Measurements from ENCODE around the gene SETX. TPM values are rescaled to one million over a fixed set of nuclear protein-coding genes. Genes with fewer than 3 reads are reported as not detected.

The SETX gene
- total RNA-seq, 1 donor from 2014 or later: 47.5 TPM

GRCh38 chr9:132268725-132269352, 85.9 kb downstream of the SETX start:
- H3K4me3 ChIP-seq (ENCODE audit: low read length in 3 of 3): no peak overlapping the region
- H3K4me1 ChIP-seq (ENCODE audit: control insufficient read depth in 3 of 3, insufficient read depth in 3 of 3, low read length in 3 of 3): peaks cover 0 to 4% (median 0%) of the 10 kb centered on the region in 3 donors
- no peak overlapping the region for H3K9ac ChIP-seq (ENCODE audit: low read depth in 1 of 3, low read length in 3 of 3)
- no peak overlapping the region for H3K27ac ChIP-seq (ENCODE audit: low read depth, low read length)
- H3K36me3 ChIP-seq (ENCODE audit: control insufficient read depth in 3 of 3, insufficient read depth in 3 of 3, low read length in 3 of 3): peaks cover 16 to 58% (median 52%) of the 10 kb centered on the region in 3 donors
- H3K9me3 ChIP-seq (ENCODE audit: control insufficient read depth in 3 of 3, low read length in 3 of 3): no peaks in the 10 kb centered on the region
- no peaks in the 10 kb centered on the region for H3K27me3 ChIP-seq (ENCODE audit: control insufficient read depth in 3 of 3, insufficient read depth in 3 of 3, low read length in 3 of 3)

DNA sequence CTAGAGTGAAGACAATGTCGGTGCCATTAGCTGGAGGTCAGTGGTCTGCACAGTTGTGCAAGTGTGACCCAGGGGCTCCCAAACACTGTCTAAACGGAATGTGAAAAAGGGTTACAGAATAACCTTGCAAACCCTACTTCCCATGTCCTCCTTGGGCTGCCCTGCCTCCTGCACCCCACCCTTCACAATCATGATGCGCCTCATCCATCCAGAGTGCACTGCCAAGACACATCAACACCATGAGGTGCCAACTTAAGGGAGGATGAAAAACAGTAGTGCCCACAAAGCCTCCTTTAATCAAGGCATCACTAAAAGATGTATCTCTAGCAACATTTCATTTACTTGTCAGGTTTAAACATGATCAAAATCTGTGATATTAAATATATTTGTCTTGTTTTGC, 87.1 kb downstream of the SETX start:
- H3K4me1 ChIP-seq (ENCODE audit: control insufficient read depth in 3 of 3, insufficient read depth in 3 of 3, low read length in 3 of 3): peaks cover 8 to 12% (median 9%) of the 10 kb centered on the region in 3 donors
- H3K36me3 ChIP-seq (ENCODE audit: control insufficient read depth in 3 of 3, insufficient read depth in 3 of 3, low read length in 3 of 3): peaks cover 15 to 62% (median 48%) of the 10 kb centered on the region in 3 donors

GRCh38 chr9:132266017-132266416, 88.8 kb downstream of the SETX start:
- Histone ChIP-seq H3K4me3 (ENCODE audit: low read length in 3 of 3) (no peak overlapping the region), H3K9ac (ENCODE audit: low read depth in 1 of 3, low read length in 3 of 3) (no peak overlapping the region), H3K36me3 (ENCODE audit: control insufficient read depth in 3 of 3, insufficient read depth in 3 of 3, low read length in 3 of 3) (peaks cover 16 to 60% (median 41%) of the 10 kb centered on the region in 3 donors), H3K27ac (ENCODE audit: low read depth, low read length) (no peak overlapping the region), H3K27me3 (ENCODE audit: control insufficient read depth in 3 of 3, insufficient read depth in 3 of 3, low read length in 3 of 3) (no peaks in the 10 kb centered on the region), H3K4me1 (ENCODE audit: control insufficient read depth in 3 of 3, insufficient read depth in 3 of 3, low read length in 3 of 3) (peaks cover 8 to 13% (median 12%) of the 10 kb centered on the region in 3 donors), H3K9me3 (ENCODE audit: control insufficient read depth in 3 of 3, low read length in 3 of 3) (no peaks in the 10 kb centered on the region)

More for the DNA sequence above, 87.1 kb downstream of the SETX start:
- no peak overlapping the region for H3K4me3 ChIP-seq (ENCODE audit: low read length in 3 of 3)
- no peak overlapping the region for H3K9ac ChIP-seq (ENCODE audit: low read depth in 1 of 3, low read length in 3 of 3)
- H3K27ac ChIP-seq (ENCODE audit: low read depth, low read length): no peak overlapping the region
- H3K9me3 ChIP-seq (ENCODE audit: control insufficient read depth in 3 of 3, low read length in 3 of 3): no peaks in the 10 kb centered on the region
- no peaks in the 10 kb centered on the region for H3K27me3 ChIP-seq (ENCODE audit: control insufficient read depth in 3 of 3, insufficient read depth in 3 of 3, low read length in 3 of 3)

GRCh38 chr9:132260846-132261245, 93.9 kb downstream of the SETX start:
- H3K9me3 ChIP-seq (ENCODE audit: control insufficient read depth in 3 of 3, low read length in 3 of 3): no peaks in the 10 kb centered on the region
- H3K4me1 ChIP-seq (ENCODE audit: control insufficient read depth in 3 of 3, insufficient read depth in 3 of 3, low read length in 3 of 3): peaks cover 11 to 17% (median 12%) of the 10 kb centered on the region in 3 donors
- peaks cover 13 to 26% (median 13%) of the 10 kb centered on the region in 3 donors for H3K36me3 ChIP-seq (ENCODE audit: control insufficient read depth in 3 of 3, insufficient read depth in 3 of 3, low read length in 3 of 3)
- H3K27me3 ChIP-seq (ENCODE audit: control insufficient read depth in 3 of 3, insufficient read depth in 3 of 3, low read length in 3 of 3): no peaks in the 10 kb centered on the region
- H3K9ac ChIP-seq (ENCODE audit: low read depth in 1 of 3, low read length in 3 of 3): no peak overlapping the region
- H3K27ac ChIP-seq (ENCODE audit: low read depth, low read length): no peak overlapping the region
- H3K4me3 ChIP-seq (ENCODE audit: low read length in 3 of 3): no peak overlapping the region

- H3K9ac ChIP-seq (ENCODE audit: low read depth in 1 of 3, low read length in 3 of 3): no peak overlapping the region
- peaks cover 0 to under 1% (median 0%) of the 10 kb centered on the region in 3 donors for H3K4me1 ChIP-seq (ENCODE audit: control insufficient read depth in 3 of 3, insufficient read depth in 3 of 3, low read length in 3 of 3)
- no peaks in the 10 kb centered on the region for H3K36me3 ChIP-seq (ENCODE audit: control insufficient read depth in 3 of 3, insufficient read depth in 3 of 3, low read length in 3 of 3)
- no peak overlapping the region for H3K27ac ChIP-seq (ENCODE audit: low read depth, low read length)
- H3K9me3 ChIP-seq (ENCODE audit: control insufficient read depth in 3 of 3, low read length in 3 of 3): no peaks in the 10 kb centered on the region
- H3K4me3 ChIP-seq (ENCODE audit: low read length in 3 of 3): no peak overlapping the region
- peaks cover 11 to 16% (median 13%) of the 10 kb centered on the region in 3 donors for H3K27me3 ChIP-seq (ENCODE audit: control insufficient read depth in 3 of 3, insufficient read depth in 3 of 3, low read length in 3 of 3)
Observed at GRCh38 chr9:132250324-132251262, 104.2 kb downstream of the SETX start.

- peaks cover 16 to 21% (median 17%) of the 10 kb centered on the region in 3 donors for H3K27me3 ChIP-seq (ENCODE audit: control insufficient read depth in 3 of 3, insufficient read depth in 3 of 3, low read length in 3 of 3)
- H3K36me3 ChIP-seq (ENCODE audit: control insufficient read depth in 3 of 3, insufficient read depth in 3 of 3, low read length in 3 of 3): no peaks in the 10 kb centered on the region
- H3K4me1 ChIP-seq (ENCODE audit: control insufficient read depth in 3 of 3, insufficient read depth in 3 of 3, low read length in 3 of 3): peaks cover 0 to 5% (median 0%) of the 10 kb centered on the region in 3 donors
- no peaks in the 10 kb centered on the region for H3K9me3 ChIP-seq (ENCODE audit: control insufficient read depth in 3 of 3, low read length in 3 of 3)
- no peak overlapping the region for H3K27ac ChIP-seq (ENCODE audit: low read depth, low read length)
- no peak overlapping the region for H3K4me3 ChIP-seq (ENCODE audit: low read length in 3 of 3)
- no peak overlapping the region for H3K9ac ChIP-seq (ENCODE audit: low read depth in 1 of 3, low read length in 3 of 3)
Observed at GRCh38 chr9:132249690-132250089, 105.1 kb downstream of the SETX start.

- Histone ChIP-seq H3K9me3 (ENCODE audit: control insufficient read depth in 3 of 3, low read length in 3 of 3) (no peaks in the 10 kb centered on the region), H3K9ac (ENCODE audit: low read depth in 1 of 3, low read length in 3 of 3) (no peak overlapping the region), H3K27me3 (ENCODE audit: control insufficient read depth in 3 of 3, insufficient read depth in 3 of 3, low read length in 3 of 3) (peaks cover 18 to 25% (median 20%) of the 10 kb centered on the region in 3 donors), H3K27ac (ENCODE audit: low read depth, low read length) (no peak overlapping the region), H3K4me3 (ENCODE audit: low read length in 3 of 3) (no peak overlapping the region), H3K36me3 (ENCODE audit: control insufficient read depth in 3 of 3, insufficient read depth in 3 of 3, low read length in 3 of 3) (no peaks in the 10 kb centered on the region), H3K4me1 (ENCODE audit: control insufficient read depth in 3 of 3, insufficient read depth in 3 of 3, low read length in 3 of 3) (peaks cover 0 to 5% (median 0%) of the 10 kb centered on the region in 3 donors)
Observed at GRCh38 chr9:132249123-132249522, 105.7 kb downstream of the SETX start.

- Histone ChIP-seq H3K4me1 (ENCODE audit: control insufficient read depth in 3 of 3, insufficient read depth in 3 of 3, low read length in 3 of 3) (peaks cover 0 to 5% (median under 1%) of the 10 kb centered on the region in 3 donors), H3K27ac (ENCODE audit: low read depth, low read length) (no peak overlapping the region), H3K36me3 (ENCODE audit: control insufficient read depth in 3 of 3, insufficient read depth in 3 of 3, low read length in 3 of 3) (no peaks in the 10 kb centered on the region), H3K9ac (ENCODE audit: low read depth in 1 of 3, low read length in 3 of 3) (no peak overlapping the region), H3K27me3 (ENCODE audit: control insufficient read depth in 3 of 3, insufficient read depth in 3 of 3, low read length in 3 of 3) (peaks cover 18 to 28% (median 26%) of the 10 kb centered on the region in 3 donors), H3K4me3 (ENCODE audit: low read length in 3 of 3) (no peak overlapping the region), H3K9me3 (ENCODE audit: control insufficient read depth in 3 of 3, low read length in 3 of 3) (no peaks in the 10 kb centered on the region)
Observed at GRCh38 chr9:132247942-132248341, 106.8 kb downstream of the SETX start.

DNA sequence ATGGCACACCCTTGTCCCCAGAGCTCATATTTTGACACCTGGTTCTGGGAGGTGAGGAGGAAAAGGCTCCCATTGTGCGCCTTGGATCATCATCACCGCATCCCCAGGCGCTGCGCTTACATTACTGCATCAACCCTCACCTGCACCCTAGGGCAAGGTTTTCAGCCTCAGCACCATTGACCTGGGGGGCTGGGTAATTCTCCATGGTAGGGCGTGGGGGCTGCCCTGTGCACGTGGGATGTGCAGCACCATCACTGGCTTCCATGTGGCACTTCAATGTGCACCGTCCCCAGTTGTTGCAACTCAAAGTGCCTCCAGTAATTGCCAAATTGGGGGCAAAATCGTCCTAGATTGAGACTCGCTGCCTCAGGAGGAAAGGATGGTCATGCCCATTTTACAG, 109.3 kb downstream of the SETX start:
- H3K9ac ChIP-seq (ENCODE audit: low read depth in 1 of 3, low read length in 3 of 3): no peak overlapping the region
- H3K27me3 ChIP-seq (ENCODE audit: control insufficient read depth in 3 of 3, insufficient read depth in 3 of 3, low read length in 3 of 3): peaks cover 23 to 40% (median 28%) of the 10 kb centered on the region in 3 donors
- peaks cover 0 to 16% (median 15%) of the 10 kb centered on the region in 3 donors for H3K4me1 ChIP-seq (ENCODE audit: control insufficient read depth in 3 of 3, insufficient read depth in 3 of 3, low read length in 3 of 3)
- H3K4me3 ChIP-seq (ENCODE audit: low read length in 3 of 3): no peak overlapping the region
- H3K36me3 ChIP-seq (ENCODE audit: control insufficient read depth in 3 of 3, insufficient read depth in 3 of 3, low read length in 3 of 3): no peaks in the 10 kb centered on the region
- H3K9me3 ChIP-seq (ENCODE audit: control insufficient read depth in 3 of 3, low read length in 3 of 3): no peaks in the 10 kb centered on the region
- H3K27ac ChIP-seq (ENCODE audit: low read depth, low read length): no peak overlapping the region

All from skeletal muscle tissue (tissue), 4 donors.